RCC 7860 (cell line): Measurements from ENCODE around the gene B3GALT4.

Source experiments
- DNase-seq: peaks from one replicate; pipeline ENCODE4 v3.0.0-alpha.2; 2015; ENCODE audit warnings: low spot score
- FAIRE-seq: peaks from 2 replicates; lab custom pipeline; 2012; peaks lifted over from hg19 to GRCh38; lab: Jason Lieb, UNC

The B3GALT4 gene

DNA sequence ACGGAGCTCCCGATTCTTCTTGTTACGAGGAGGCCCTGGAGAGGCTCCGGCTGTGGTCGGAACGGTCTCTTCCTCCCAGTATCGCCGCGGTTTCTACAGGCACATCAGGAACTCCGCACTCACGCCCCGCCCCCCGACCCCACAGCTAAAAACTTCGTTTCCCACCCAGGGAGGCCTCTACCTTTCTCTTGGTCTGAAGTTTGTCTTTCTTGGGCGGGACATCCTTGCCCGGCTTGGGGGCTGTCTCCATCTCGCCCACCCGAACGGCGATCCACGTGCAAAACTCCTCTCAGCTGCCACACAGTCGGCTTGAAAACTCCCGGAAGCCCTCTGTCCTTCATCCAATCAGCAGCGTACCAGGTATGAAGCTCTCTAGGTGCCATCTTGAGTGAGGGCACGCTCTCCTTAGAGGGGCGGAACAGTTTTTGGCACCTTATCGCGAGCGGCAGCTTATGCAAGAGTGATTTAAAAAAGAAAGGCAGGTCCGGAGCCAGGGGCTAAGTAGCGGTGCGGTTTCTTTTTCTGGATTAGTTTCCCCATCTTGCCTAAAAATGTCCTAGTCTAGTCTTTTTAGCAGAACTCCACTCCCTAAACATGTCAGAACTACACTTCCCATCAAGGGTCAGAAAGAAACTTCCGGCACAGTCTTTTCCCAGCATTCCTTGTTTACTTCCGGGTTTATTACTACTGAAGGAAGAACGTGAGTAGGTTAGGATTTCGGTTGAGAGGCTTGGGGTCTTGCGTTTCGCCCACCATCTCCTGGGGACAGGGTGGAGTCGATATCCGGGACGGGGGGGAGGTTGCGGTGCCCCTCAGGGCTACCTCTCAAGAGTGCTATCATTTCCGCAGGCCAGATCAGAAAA lies 12.2 kb downstream of the B3GALT4 start, which contains the start of the genes PFDN6 and WDR46:
PFDN6 (plus strand) TSS at position 681 of the 863 bp plus-strand sequence. CDS start 256 bp downstream, outside the sequence.
WDR46 (minus strand) TSS at position 319 of the 863 bp plus-strand sequence; CDS start at position 250, 69 bp downstream.
- no peak for FAIRE-seq

DNA sequence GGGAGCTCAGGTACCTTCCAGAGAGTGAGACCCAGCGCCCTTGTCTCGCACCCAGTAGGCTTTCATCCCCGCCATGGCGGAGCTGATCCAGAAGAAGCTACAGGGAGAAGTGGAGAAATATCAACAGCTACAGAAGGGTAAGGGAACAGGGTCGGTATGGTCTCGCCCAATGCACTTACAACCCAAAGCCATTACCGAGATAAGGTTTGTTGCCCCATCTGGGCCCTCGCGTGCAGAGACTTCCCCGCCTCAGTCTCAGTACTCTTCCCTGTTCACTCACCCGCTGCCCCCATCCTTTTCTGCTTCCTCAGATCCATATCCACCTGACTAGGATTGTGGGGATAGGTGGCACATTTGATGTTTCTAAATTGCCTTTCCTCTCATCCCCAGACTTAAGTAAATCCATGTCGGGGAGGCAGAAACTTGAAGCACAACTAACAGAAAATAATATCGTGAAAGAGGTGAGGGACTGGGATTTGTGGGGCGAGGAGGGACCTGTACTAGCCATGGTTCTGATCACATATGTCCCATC lies 12.9 kb downstream of the B3GALT4 start:
- FAIRE-seq = no peak
- DNase-seq = no peak

More for the DNA sequence above, 12.2 kb downstream of the B3GALT4 start, which contains the start of the genes PFDN6 and WDR46:
- peak; percentile 74 for DNase-seq

DNA sequence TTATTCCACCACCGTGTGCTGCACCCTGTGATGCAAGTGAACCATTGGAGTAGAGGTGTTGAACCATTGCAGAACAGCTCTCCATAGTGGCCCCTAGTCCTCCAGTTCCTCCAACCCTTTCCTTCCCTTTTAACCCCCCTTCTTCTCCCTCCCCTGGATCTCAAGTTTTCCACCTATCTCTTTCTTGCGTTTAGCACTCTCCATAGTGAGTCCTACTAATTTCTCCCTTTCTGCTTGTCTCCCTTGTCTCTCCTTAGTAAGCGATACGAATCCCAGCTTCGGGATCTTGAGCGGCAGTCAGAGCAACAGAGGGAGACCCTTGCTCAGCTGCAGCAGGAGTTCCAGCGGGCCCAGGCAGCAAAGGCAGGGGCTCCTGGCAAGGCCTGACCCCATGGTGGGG lies 13.5 kb downstream of the B3GALT4 start:
- FAIRE-seq = no peak

GRCh38 chr6:33292996-33293682 lies 16.2 kb downstream of the B3GALT4 start:
- DNase-seq (no peak), FAIRE-seq (no peak)

More for the DNA sequence above, 13.5 kb downstream of the B3GALT4 start:
- no peak for DNase-seq

DNA sequence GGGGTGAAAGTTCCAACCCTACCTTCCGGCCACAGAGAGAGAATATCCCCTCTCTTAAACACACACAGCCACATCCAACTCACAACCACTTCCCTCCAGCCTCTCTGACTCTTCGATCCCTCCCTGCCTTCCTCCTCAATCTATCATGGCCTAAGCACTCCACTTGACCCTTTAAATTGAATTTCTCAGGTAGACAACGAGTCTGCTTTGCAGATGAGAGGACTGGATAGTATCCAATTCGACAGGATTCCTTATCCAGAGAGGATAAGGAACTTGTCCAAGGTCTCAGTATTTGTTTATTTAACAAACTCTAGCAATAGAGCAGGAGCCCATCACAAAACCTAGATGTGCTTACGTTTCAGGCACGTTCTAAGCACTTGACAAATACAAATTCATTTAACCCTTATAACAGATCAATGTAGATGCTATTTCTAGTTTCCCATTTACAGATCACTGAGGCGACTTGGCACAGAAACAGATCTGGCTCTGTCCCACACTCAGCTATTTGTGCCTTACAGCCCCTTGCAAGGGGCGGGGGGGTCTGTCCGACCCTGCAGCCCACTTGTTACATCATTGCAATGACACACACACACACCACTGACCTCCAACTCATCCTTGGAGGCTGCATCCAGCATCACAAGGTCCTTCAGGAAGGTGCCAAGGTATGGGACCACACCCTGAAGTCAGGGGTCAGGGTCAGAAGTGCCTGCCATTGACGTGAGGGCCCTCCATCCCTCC lies 17.3 kb downstream of the B3GALT4 start:
- no peak for DNase-seq
- no peak for FAIRE-seq

GRCh38 chr6:33295621-33296369 lies 18.9 kb downstream of the B3GALT4 start:
- no peak for DNase-seq
- FAIRE-seq = no peak

DNA sequence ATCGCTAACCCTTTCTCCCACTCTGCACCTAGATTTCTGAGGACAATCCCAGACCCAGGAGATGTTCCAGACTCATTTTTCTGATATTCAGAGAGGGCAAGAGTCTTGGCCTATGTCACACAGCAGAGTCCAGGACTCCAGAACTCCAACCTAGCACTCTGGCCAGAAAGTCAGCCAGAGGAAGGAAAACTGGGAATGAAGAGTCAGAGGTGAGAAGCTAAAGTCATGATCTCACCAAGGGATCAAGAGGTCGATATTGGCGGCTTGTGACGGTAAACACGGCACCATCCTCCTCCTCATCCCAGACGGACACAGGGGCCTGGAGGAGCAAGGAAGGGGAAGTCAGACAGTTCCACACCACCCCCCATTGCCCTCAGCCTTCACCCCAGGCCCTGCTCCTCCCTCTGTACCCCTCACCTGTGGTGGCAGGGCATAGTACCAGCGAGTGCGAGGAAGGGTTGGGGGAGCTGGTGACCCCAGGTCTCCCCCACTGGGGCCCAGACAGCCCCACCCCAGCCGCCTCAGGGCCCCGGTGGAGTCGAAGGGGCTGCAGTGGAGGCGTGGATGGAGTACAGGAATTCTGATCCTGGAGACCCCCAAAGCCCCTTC lies 20.0 kb downstream of the B3GALT4 start:
- DNase-seq (no peak), FAIRE-seq (no peak)

- FAIRE-seq = no peak
Measured at GRCh38 chr6:33297406-33297955, 20.6 kb downstream of the B3GALT4 start.

DNA sequence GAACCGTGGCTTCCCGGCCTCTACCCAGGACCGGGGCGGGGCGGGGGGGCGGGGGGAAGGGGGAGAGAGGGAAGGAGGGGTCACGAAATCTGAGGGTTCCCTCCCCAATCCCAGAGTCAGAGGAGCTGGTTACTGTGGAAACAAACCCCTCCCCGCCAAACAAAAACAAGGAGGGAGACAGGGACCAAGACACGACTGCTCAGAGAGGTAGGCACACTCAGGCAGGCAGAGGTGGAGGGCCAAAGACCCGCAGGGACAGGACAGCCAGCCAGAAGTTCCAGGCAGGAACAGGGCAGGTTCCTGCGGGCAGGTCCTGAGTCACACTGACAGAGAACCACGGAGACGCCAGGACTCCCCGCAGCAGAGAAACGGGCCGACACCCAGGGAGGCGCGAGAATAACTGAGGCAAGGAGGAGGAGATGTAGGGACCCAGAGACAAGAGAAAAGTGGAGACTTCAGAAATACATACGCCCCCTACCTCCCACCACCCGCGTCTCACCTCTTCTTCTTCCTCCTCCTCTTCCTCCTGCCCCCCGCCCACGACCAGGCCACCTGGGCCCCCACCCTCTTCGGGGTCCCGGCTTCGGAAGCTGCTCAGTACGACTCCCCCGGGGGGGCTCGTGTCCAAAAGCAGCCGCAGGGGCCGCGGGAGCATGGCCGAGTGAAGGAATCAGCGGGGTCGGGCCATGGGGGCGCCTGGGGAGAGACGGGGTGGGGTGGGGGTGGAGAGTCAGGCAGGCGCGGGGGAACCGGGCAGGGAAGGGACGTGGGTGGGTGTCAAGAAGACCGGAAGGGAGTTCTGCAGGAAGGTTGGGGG lies 21.2 kb downstream of the B3GALT4 start:
- FAIRE-seq (no peak), DNase-seq (peak; percentile 70)

More at GRCh38 chr6:33297406-33297955, 20.6 kb downstream of the B3GALT4 start:
- no peak for DNase-seq

DNA sequence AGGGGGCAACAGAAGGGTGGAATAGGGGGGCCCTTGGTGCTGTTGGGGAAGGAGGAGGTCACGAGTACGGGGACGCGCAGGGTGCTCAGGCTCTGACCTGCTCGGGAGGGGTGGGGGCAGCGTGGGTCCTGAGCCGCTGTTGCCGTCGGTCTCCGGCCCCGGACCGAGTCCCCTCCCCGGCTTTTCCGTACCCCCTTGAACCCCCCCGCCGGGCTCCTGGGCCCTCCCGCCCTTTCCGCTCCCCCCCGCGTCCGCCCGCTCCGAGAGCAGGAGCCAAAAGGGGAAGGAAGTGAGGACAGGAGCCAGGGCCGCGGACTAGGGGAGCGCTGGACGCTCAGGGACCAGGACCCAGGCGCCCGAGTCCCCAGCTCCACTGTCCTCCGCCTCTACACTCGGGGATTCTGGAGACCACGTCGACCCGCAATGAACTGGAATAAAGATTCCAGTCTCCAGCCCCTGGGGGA lies 21.9 kb downstream of the B3GALT4 start, which contains the start of gene RGL2:
RGL2 (minus strand) TSS at position 170 of the 464 bp plus-strand sequence. CDS start 332 bp downstream, outside the sequence.
- DNase-seq (peak; percentile 14), FAIRE-seq (no peak)

DNA sequence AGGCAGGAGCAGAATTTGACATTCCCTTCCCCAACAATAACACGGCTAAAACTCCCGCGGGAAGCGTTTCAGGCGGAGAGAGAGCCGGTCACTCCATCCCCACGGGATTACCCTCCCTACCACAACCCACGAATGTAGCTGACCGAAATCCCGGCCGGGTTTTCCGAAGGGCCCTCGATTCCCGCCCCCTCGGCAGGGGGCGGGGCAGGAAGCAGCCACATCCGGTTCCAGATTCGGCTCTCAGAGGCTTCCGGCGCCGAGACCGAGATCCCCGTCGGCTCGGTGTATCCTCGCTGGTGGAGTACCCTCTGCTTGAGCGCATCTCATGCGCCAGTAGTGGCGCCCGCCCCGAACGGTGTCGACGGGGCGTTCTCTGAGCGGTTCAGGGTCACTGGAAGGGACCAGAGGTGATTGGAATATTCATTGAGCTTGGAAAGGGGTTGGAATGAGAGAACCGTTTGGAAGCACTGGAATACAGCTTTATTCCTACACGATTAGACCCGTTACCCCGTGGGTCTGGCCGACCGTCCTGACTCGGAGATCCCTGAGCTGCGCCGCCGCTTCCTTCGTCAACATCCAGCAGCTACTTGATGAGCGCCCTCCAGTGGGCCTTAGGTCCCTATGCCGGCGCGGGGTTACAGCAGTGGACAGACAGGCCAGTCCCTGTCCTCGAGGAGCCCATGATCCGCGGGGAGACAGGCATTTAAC lies 22.5 kb downstream of the B3GALT4 start:
- no peak for FAIRE-seq
- peak; percentile 84 for DNase-seq

- no peak for FAIRE-seq
- no peak for DNase-seq
Measured at GRCh38 chr6:33301877-33302276, 25.0 kb downstream of the B3GALT4 start.

DNA sequence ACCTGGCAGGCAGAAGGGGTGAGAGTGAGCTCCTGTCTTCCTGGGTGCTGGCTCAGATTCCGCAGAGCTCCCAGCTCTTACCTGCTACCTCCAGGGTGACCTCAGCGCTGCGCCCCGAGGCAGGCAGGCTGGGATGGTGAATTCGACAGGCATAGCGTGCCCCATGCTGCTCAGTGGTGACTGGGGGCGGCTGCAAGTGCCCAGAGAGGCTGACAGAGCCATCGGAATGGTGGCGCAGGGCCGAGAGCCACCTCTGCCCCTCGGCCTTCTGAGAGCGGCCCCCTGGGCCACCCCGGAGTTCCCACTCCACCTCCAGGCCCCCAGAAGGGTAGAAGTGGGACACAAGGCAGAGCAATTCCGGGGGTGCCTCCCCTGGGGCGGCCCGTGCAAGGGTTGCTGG lies 27.3 kb downstream of the B3GALT4 start:
- no peak for FAIRE-seq
- DNase-seq = no peak

DNA sequence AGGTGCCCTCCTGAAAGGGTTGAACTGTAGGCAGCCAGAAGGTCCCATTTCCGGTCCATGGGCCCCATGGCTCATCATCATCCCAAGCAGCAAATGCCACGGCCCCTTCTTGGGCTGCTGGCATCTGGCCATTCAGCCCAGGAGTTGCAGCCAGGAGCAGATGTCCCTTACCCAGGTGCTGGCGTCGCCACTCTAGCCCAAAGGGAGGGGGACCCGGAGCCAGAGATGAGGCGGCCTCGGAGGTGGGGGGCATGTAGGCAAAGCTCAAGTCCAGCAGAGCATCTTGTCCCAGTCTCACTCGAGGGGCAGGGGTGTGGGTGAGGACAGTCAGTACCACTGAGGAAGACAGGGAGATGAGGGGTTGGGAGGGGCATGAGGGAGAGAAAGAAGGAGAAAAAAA lies 28.1 kb downstream of the B3GALT4 start:
- DNase-seq (no peak), FAIRE-seq (no peak)

DNA sequence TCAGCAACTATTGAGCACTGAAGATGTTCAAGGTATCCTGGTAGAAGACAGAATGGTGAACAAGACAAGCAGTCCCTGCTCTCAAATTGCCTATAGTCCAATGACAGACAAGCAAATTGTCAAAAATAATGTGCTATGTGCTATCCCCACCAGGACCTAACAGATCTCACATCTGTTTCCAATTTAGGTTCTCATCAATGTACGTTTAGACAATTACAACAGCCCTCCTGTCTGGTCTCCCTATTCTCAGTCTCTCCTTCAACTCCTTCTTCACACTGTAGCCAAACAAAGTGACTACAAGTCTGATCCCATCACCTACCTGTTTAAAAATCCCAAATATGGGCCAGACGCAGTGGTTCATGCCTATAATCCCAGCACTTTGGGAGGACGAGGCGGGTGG lies 29.4 kb downstream of the B3GALT4 start:
- no peak for FAIRE-seq
- no peak for DNase-seq

- FAIRE-seq = no peak
- peak; percentile 43 for DNase-seq
Measured at GRCh38 chr6:33312361-33313104, 35.6 kb downstream of the B3GALT4 start.
